Activated CD4-positive, alpha-beta T cell treated with anti-CD3 and anti-CD28 coated beads for 4 hours (primary cell): ENCODE data around the gene SLC29A4.
"Not testable (repeated sequence)": the region's sequence is repeated elsewhere in the genome, so short reads cannot be mapped to it uniquely, and the experiment has no call there.

Source experiments
- DNase-seq, 2 donors: peaks; one replicate each; pipeline ENCODE4 v3.0.0-alpha.2; 2020

Gene SLC29A4

DNA sequence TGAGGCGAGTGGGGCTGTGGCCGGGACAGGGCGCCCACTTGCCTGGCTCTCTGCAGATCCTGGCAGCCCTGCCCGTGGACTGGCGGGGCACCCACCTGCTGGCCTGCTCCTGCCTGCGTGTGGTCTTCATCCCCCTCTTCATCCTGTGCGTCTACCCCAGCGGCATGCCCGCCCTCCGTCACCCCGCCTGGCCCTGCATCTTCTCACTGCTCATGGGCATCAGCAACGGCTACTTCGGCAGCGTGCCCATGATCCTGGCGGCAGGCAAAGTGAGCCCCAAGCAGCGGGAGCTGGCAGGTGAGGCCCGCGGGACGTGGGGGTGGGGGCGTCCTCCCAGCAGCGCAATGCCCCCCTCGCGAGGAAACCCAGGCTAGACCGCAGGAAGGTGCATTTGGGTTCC, 17.6 kb downstream of the SLC29A4 start:
- no peak for DNase-seq

DNA sequence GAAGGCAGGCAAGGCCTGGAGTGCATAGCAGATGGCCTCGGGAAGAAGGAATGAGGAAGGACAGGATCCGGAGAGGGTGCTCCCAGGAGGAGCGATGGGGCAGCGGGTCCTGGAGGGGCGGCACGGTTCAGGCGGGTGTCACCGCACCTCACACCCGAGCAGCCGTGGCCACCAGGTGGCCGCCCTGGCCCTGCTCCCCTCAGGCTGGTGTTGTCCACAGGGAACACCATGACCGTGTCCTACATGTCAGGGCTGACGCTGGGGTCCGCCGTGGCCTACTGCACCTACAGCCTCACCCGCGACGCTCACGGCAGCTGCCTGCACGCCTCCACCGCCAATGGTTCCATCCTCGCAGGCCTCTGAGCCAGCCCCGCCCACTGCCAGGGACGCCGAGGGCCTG, 19.8 kb downstream of the SLC29A4 start:
- no peak for DNase-seq

DNA sequence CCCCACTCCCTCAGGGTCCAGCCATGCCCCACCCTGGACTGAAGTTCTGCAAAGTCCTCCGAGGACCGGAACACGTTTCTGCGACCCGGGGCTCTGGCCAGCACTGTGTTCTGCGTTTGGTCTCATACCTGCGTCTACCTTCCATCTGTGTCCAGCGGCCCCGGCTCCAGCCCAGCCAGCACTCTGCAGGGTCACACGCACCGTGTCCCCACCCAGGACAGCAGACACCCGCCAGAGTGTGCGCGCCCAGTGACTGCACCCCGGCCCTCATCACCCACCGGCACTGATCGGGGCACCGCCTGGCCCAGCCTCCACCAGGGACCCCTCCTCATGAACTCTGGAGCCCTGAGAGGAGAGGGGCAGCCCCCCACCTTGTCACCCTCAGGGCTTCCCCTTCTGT, 20.3 kb downstream of the SLC29A4 start:
- no peak for DNase-seq

DNA sequence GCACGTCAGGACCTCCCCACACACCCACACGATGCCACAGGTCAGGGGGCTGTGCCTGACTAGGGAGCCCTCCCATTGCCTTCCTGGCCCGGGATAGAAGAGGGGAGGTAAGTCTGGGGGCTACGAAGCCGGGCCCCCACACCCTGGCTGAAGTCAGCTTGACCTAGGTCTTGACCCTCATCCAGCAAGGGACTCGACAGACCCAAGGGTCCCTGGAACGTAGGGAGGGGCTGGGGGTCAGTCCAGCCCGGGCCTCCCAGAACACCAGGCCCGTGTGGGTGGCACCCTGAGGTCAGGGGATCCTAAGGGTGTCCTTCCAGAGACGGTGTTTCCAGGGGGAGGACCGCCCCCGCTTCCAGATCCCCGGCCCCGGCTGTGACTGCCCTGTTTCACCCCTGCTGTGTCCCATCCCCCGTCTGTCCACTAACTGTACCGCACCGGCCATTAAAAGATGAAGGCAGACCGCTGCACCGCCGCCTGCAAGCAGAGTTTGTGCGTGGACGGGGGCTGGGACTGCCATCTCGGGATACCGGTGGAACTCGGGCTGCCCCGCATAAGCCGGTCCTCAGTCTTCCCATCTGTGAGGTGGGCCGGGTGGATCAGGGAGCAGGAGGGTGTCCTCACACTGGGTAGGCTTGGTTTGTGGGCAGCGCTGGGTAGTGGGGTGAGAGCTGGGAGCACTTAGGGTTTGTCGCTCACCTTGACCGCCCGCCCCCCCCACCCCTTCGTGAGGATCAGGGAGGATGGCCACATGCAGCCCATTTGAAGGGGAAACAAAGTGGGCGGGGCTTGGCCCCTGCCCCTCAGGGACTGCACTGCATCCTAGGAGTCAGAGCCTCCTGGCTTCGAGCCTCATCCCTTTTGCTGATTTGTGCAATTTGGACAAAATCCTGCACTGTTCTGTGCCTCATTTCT, 21.1 kb downstream of the SLC29A4 start:
- no peak for DNase-seq

DNA sequence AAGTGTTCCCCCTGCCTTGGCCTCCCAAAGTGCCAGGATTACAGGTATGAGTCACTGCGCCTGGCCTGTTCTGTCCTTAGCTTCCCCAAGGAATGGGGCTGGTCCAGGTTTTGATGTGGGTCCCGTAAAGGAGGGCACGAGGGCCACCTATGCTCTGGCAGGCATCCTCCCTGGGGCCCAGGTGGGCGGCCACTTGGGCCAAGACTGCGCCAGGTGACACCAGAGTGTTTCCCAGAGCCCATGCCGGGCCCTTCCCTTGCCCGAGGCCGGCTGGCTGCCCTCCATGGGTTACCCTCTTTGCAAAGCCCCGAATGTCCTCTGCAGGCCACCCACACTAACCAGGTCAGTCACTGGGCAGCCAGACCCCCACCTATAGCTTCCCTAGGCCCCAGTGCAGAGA, 22.3 kb downstream of the SLC29A4 start:
- not testable (repeated sequence) for DNase-seq

DNA sequence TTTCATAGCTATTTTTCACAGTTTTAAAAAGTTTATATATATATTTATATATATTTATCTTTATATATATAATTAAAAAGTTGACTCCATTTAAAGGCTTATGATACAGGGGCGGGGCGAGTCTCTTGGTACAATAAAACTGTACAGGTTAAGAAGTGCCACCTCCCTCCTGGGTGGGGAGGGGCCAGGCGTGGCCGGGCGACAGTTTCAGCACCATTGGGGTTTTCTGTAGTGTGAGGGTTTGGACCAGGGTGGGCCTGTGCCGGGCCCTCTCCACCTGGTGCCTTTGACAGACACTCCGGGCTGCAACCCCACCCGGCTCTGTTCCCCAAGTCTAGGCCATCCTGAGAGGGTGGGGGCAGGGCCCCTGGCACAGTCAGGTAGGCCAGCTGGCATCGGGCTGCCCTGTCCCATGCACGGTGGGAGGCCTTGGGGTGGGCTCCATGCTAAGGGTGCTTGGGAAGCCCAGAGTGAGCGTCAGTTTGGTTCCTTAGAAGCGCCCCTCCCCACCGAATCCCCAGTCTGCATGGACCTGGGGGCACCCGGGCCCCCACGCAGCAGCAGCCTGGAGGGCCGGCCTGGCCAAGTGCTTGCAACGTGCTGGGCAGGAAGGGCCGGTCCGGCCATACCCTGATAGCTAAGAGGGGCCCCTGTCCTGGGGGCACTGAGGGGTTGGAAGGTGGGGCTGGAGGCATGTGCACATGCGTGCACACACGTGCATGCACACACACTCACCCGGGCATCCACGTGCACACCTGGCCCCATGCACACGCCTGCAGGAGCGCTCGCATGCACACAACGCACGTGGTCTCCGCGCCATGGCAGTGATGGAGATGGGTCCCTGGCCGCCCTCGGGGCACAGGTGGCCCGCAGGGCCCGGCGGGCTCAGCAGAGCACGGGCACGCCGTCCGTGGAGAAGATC, 24.7 kb downstream of the SLC29A4 start:
- not testable (repeated sequence) for DNase-seq

DNA sequence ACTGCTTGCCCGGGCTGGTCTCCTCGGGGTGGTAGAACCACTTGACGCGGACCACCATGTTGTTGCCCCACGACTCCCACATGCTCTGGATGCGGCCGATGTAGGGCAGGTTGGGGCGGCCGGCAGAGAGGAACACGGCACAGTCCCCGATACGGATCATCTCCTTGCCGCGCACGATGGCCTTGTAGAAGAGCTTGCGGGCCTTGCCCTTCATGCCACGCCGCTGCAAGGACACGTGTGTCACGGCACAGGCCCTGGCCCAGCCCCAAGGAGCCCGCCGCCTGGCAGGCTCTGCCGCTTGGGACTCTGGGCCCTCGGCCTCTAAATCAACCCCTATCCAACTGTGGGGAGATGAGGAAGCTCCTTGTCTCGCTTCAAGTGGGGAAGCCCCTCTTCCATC, 26.4 kb downstream of the SLC29A4 start:
- DNase-seq = no peak

DNA sequence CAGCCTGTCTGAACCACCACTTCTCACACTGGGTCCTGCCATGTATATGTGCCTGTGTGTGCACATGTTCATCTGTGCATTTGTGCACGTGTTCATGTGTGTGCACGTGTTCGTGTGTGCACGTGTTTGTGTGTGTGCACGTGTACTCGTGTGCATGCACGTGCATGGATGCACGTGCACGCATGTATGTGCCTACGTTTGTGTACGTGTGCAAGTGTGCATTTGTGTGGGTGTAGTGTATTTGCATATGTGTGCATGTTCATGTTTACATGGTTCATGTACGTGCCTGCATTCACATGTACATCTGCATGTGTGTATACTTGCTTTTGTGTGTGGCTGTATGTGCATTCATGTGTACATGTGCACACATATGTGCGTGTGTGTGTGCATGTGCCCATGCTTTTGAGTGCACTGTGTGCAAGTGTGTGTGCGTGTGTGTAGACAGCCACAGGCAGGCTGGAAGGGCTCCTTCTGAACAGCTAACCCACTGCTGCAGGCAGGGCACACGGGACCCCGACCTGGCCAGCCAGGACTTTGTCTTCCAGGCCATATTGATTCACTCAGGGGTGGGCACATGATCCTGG, 28.2 kb downstream of the SLC29A4 start:
- no peak for DNase-seq

DNA sequence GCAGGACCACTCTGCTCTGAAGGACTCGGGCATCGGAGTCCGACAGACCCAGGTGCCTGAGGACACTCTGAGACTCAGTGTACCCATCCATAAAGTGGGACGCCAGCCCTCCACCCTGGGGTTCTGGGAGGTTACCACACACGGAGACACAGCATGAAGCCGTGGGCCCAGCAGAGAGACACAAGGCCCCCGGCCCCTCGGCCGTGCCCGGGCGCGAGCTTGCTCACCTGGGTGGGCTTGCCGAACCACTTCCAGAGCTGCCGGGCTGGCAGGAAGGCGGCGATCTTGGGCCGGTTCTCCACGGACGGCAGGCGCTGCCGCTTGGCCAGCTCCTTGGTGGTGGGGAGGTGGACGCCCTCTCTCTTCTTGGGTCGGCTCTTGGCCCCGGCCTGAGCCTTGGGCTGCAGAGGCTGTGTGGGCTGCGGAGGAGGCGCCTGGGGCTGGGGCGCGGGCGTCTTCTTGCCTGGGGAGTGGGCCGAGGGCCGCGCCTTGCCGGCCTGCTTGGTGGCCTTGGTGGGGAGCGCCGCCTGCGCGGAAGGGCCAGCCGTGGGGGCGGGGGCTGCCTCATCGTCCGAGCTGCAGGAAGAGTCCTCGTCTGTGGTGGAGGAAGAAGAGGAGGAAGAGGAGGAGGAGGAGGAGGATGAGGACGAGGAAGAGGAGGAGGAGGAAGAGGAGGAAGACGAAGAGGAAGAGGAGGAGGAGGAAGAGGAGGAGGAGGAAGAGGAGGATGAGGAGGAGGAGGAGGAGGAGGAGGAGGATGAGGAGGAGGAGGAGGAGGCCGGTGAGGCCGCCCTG, 29.7 kb downstream of the SLC29A4 start:
- DNase-seq = not testable (repeated sequence)

DNA sequence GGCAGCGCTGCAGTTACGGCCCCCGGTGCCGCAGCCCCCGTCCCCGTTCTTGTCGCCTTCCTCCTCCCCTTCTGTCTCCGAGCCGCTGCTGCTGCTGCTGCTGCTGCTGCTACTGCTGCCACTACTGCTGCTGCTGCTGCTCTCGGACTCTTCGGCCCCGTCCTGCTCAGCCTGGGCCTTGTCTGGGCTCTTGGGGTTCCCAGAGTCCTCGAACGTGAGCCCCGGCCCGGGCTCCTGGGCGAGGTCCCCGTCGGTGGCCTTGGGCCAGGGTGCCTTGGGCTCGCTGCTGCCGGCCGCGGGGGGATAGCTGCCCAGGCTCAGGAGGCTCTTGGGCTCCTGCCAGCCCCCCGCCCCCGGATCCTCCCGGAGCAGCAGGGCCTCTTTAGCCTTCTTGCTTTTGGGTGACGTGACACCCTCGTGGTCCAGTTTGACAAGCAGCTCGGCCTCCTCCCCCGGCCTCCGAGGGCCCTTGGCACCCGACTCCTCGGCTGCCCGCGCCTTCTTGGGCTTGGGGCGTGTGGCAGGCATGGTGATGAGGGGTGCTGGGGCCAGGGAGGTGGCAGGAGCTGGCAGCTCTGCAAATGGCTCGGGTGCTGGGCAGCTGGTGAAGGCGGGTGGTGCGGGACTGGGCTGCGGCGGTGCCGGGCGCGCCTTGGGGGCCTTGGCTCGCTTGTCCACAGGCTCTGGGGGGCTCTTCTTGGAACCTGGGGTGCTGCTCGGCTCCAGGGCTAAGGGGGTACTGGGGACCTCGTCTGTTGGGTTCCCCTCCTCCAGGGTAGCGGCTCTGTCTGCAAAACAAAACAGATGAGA, 30.5 kb downstream of the SLC29A4 start:
- not testable (repeated sequence) for DNase-seq

DNA sequence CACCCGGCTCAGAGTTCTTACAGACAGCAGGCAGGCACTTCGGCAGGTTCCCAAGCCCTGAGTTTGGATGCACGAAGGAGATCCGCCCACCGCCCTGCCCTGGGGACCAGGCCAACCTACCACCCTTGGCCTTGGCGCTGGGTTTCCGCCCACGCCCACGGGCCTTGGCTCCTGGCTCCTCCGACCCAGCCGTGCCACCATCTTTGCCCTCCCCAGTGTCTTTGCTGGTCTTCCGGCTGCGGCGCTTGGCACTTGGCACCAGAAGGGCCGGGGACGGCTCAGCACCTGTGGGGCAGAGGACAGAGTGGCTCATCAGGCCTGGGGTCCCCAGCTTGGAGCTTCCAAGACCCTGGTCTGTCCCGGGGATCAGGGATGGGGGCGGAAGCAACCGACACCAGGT, 32.1 kb downstream of the SLC29A4 start:
- DNase-seq = no peak

DNA sequence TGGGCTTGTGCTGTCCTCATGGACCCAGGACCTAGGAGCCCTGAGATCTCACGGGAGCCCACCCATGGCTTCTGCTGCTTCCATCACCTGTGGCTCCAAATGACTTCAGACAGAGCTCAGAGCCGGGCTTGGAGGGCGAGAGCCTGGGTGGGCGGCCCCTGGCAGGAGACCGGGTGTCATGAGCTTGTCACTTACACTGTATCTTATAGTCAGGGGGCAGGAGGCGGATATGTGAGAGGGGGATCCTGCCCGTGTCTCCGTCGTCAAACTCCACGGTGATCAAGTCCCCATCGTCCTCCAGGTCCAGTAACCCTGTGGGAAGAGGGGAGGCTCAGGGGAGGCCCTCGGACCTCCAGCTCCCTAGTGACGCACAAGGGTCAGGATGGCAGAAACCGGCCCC, 33.0 kb downstream of the SLC29A4 start:
- DNase-seq = no peak

DNA sequence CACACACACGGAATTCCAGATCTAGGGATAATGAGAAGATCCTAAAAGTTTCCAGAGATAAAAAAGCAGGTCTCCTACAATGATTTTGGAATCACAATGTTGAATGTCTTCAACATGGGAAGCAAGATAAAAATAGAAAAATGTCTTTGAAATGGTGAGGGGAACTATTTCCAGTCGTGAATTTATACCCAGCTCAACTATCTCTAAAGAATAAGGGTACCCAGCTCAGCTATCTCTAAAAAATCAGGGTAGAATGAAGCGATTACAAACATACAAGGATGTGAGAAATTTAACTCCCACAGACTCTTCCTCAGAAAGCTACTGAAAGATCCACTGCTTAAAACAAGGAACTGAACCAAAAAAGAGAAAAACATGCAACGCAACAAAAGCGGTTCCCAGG, 35.9 kb downstream of the SLC29A4 start:
- not testable (repeated sequence) for DNase-seq

DNA sequence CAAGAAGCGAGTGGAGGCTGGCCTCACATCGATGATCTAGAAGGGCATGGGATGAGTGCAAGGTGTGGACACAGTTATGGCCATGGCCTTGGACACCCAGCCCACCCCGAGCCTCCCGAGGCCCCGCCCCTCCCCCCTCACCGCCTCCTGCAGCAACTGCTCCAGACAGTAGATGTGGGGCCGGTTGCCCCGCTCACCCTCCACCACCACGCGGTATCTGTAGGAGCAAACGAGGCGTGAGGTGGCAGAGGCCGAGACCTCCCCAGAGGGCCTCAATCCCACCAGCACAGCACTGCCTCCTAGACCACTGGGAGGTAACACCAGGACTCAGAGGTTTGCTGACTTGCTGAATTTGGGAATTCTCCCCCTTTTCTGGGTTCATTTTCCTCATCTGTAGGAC, 37.6 kb downstream of the SLC29A4 start:
- DNase-seq = no peak

DNA sequence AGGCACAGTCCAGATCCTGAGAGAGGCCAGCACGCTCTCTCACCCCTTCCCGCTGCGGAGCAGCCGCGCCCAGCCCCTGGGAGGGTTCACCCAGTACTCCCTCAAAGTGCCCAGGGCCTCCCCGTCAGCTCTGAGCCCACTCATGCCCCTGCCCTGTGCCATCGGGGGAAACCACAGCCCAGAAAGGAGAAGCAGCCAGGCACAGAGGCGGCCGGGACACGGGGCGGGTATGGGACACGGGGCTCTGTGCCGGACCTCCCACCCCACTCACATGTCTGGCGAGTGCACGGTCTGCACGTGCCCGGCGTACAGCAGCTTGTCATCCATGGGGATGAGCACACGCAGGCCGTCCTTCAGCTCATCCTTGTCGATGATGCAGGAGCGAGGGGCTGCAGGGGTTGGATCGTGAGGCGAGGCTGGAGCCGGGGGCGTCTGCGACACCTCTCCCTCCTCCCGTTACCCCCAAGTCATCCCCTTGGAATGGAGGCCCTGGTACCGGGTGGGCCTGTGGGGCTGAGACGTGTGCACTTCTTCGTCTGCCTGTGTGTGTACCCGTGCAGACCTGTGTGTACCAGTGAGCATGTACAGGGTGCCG, 38.2 kb downstream of the SLC29A4 start:
- DNase-seq = no peak

DNA sequence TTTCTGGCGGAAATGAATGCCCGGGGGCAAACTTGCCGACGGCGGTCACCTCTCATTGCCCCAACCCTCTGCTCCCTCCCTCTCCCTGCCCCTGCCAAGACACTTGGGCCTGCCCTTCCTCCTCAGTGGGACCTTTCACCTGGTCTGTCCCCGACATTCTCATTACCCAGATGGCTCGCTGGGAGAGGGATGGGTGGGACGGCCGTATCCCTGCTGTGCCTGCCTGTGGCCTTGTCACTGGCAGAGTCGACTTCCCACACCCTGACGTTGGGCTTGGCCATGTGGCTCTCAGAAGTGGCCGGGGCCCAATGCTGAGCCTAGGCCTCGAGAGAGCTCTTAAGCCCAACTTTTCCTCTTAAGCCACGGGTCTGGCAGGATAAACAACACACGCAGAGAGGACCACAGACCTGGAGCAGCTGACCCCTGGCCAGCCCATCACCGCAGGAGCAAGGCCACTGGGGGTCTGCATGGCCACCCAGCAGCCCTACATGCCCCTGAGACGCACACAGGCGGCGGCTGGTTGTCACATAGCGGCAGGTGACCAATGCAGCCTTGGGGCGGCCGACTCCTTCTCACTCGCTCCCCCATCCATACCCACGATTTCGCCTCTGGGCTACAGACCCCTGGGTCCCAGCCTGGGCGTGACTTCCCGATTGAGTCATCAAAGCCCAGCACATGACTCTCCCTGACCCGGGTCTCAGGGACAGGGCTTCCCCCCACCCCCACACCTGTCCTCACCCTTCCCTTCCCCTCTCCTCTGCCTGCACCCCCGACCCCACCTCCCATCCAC, 40.1 kb downstream of the SLC29A4 start:
- DNase-seq = no peak

DNA sequence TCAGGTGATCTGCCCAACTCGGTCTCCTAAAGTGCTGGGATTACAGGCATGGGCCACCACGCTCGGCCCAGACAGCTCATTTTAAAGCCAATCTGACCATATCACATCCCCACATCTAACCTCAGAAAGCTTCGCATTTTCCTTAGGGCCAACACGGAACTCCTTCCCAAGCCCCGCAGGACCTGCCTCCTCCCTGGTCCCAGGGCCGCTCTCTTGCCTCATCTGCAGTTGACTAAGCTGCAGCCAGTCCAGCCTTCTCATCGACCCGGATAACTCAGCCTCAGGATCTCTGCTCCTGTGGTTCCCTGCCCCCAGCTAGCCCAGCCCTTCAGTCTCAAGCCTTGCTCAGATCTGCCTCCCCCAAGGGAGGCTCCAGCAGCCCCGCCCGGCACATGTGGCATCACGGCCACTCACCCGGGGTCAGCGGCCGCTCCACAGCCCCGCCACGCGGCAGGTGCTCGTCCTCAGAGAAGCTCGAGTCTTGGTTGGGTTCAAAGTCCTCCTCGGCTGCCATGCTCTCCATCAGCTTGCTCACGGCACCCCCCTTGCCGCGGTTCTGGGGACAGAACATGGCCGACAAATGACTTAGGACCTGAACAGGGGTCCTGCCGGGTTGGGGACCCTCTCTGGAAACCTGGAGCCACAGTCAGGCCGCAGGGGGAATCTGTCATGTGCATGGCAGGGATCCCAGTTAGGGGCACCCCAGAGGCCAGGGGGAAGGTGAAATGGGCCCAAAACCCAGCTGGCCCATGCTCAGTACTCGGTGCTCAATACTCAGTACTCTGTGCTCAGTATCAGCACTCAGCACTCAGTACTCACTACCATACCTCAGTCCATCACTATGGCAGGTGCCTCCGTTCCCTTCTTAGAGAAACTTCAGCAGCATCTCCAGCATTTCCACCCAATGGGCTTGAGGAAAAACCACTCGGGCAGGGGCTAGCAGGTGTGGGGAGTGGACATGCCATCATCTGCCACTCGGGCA, 41.3 kb downstream of the SLC29A4 start:
- not testable (repeated sequence) for DNase-seq

DNA sequence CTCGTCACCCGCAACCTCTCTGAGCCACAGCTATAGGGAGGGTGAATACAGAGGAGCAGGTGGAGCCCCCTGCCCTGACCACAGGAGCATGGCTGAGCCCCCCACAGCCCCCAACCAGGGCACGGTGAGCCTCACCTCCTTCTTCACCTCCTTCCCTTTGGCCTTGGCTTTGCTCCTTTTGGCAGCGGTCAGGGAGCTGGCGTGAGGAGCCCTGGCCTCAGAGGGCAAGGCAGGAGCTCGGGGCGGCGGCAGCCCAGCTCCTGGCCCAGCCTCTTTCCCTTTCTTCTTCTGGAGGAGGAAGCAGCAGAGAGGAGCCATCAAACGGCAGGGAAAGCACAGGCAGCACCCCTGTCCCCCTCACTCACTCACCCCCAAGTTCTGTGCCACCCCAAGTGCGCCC, 42.2 kb downstream of the SLC29A4 start:
- no peak for DNase-seq

DNA sequence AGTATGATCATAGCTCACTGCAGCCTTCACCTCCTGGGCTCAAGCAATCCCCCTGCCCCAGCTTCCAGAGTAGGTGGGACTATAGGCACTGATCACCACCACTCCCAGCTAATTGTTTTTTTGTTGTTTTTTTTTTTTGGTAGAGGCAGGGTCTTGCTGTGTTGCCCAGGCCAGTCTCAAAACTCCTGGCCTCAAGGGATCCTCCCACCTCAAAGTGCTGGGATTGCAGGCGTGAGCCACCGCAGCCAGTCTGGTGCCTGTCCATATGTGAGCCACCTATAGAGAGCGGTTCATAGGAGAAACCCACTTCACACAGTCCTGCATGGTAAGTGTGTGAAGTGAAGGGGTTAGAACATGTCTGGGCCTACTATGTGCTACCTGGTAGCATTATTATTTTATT, 47.5 kb downstream of the SLC29A4 start:
- DNase-seq = no peak
